ENCODE results near the gene ARHGAP42. TPM values are rescaled to one million over a fixed set of nuclear protein-coding genes. Genes with fewer than 3 reads are reported as not detected.

ARHGAP42 gene
- total RNA-seq, 6 experiments from 2014 or later: 1.1 to 3.1 (median 2.3) TPM

DNA sequence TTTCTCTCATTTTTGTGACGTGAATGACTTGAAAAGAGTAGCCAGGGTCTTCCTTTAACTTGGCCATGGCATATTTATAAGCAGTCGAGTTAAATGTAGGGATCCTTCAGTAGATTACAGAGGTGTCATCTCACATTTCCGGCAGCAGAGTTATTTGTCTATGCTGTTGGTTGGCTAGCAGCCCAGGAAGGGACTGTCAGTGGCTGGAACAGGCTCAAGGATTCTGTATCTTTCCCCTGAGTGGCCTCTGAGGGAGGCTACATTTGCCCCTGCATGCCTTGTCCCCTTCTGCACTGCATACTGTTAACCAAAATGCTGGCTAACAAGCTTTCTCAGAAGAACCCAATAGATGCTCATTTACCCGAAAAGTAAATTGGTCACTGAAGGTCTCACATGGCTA lies 254.9 kb downstream of the ARHGAP42 start:
- DNase-seq: peak; percentile 5
- Mint-ChIP-seq H3K4me3 (no peak overlapping the region), H3K27ac (no peak overlapping the region), H3K9me3 (no peaks in the 10 kb centered on the region), H3K27me3 (ENCODE audit: insufficient read depth) (no peaks in the 10 kb centered on the region), H3K36me3 (ENCODE audit: low read depth) (no peaks in the 10 kb centered on the region), H3K4me1 (ENCODE audit: low read depth) (peaks cover 5% of the 10 kb centered on the region; the same call in 1 of the 2 replicates)
- TF ChIP-seq, protein P1, sequence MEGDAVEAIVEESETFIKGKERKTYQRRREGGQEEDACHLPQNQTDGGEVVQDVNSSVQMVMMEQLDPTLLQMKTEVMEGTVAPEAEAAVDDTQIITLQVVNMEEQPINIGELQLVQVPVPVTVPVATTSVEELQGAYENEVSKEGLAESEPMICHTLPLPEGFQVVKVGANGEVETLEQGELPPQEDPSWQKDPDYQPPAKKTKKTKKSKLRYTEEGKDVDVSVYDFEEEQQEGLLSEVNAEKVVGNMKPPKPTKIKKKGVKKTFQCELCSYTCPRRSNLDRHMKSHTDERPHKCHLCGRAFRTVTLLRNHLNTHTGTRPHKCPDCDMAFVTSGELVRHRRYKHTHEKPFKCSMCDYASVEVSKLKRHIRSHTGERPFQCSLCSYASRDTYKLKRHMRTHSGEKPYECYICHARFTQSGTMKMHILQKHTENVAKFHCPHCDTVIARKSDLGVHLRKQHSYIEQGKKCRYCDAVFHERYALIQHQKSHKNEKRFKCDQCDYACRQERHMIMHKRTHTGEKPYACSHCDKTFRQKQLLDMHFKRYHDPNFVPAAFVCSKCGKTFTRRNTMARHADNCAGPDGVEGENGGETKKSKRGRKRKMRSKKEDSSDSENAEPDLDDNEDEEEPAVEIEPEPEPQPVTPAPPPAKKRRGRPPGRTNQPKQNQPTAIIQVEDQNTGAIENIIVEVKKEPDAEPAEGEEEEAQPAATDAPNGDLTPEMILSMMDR (IDR thresholded peaks at IDR 0.05): no peak

DNA sequence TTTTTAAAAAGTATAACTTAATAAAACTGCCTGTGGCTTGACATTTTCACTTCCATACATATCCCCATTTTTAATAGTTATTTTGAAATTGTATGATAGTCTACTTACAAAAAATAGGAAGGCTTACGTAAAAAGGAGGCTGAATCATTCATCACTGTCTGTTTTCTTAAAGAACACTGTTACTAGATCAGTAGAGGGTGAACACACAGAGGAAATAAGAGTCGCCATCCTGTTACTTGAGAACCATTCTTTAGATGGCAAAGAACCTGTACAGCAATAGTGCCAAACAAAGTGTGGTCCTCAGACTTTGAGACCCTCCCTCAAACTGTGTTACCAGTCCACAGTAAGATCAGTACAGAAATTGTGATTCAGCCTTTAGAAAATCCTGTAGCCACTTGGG lies 261.8 kb downstream of the ARHGAP42 start:
- TF ChIP-seq, protein P1 (IDR thresholded peaks at IDR 0.05): no peak
- no peak for DNase-seq
- Mint-ChIP-seq H3K36me3 (ENCODE audit: low read depth) (no peaks in the 10 kb centered on the region), H3K9me3 (no peaks in the 10 kb centered on the region), H3K27me3 (ENCODE audit: insufficient read depth) (no peaks in the 10 kb centered on the region), H3K4me1 (ENCODE audit: low read depth) (no peaks in the 10 kb centered on the region), H3K4me3 (no peak overlapping the region), H3K27ac (no peak overlapping the region)

DNA sequence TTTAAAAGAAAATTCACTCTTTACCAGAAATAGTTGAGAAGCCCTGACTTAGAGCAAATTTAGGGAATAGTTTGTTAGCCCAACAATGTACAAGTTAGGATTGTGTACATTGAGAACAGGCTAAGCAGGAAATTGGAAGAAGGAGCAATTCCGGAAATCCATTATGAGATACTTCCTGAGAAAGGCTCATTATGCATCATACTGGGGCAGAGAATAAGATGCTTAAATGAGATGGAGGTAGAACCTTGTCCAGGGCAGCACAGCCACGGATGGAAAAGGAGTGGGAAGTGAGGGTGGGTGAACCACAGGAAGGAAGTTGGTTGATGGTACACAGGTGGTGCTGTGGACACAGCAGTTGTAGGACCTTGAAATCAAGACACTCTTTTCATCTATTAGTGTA lies 262.4 kb downstream of the ARHGAP42 start:
- no peaks in the 10 kb centered on the region for H3K27me3 Mint-ChIP-seq (ENCODE audit: insufficient read depth)
- H3K4me3 Mint-ChIP-seq: no peak overlapping the region
- TF ChIP-seq, protein P1 (IDR thresholded peaks at IDR 0.05): no peak
- no peaks in the 10 kb centered on the region for H3K36me3 Mint-ChIP-seq (ENCODE audit: low read depth)
- H3K9me3 Mint-ChIP-seq: no peaks in the 10 kb centered on the region
- H3K4me1 Mint-ChIP-seq (ENCODE audit: low read depth): no peaks in the 10 kb centered on the region
- DNase-seq: no peak
- no peak overlapping the region for H3K27ac Mint-ChIP-seq

DNA sequence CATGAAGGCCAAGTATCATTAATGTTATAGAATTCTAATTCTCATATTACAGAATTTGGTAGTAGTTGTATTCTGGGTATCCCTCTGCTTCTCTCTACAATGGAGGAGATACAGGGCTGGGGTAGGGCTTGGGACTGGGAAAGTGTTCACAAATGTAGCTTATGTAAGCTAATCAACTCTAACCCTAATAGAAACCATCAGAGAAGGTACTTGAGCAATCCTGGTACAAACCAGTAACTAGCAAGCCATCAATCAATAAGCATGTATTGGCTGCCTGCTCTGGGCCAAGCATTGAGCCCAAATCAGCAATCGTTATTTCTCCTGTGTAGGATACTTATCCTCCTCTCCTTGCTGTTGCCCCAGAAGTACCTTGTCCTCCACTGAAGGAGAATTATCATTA lies 268.2 kb downstream of the ARHGAP42 start:
- H3K4me3 Mint-ChIP-seq: no peak overlapping the region

DNA sequence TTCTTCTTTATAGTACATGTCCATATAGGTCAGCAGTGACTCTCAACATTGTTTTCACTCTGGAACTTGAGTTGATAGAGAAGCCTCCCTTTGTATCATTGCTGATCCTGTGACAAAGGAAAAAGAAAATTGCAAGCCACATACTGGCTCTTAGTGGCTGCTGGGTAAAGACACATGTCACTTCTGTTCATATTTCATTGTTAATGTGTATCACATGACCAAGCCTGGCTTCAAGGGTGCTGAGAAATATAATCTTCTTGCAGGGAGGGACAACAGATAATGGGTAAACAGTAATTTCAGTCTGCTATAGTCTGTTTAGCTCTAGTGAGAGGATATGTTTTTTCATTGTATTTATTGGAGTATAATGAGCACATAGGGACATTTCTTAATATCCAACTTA lies 269.3 kb downstream of the ARHGAP42 start:
- no peaks in the 10 kb centered on the region for H3K4me1 Mint-ChIP-seq (ENCODE audit: low read depth)
- no peaks in the 10 kb centered on the region for H3K36me3 Mint-ChIP-seq (ENCODE audit: low read depth)
- TF ChIP-seq, protein P1 (IDR thresholded peaks at IDR 0.05): no peak
- H3K27me3 Mint-ChIP-seq (ENCODE audit: insufficient read depth): no peaks in the 10 kb centered on the region; the same call in 1 of the 2 replicates
- DNase-seq: no peak
- no peak overlapping the region for H3K27ac Mint-ChIP-seq
- no peaks in the 10 kb centered on the region for H3K9me3 Mint-ChIP-seq
- no peak overlapping the region for H3K4me3 Mint-ChIP-seq

More for the DNA sequence above, 268.2 kb downstream of the ARHGAP42 start:
- DNase-seq: no peak
- Mint-ChIP-seq H3K27ac (no peak overlapping the region), H3K9me3 (no peaks in the 10 kb centered on the region), H3K36me3 (ENCODE audit: low read depth) (no peaks in the 10 kb centered on the region), H3K4me1 (ENCODE audit: low read depth) (no peaks in the 10 kb centered on the region), H3K27me3 (ENCODE audit: insufficient read depth) (no peaks in the 10 kb centered on the region; the same call in 1 of the 2 replicates)
- TF ChIP-seq, protein P1 (IDR thresholded peaks at IDR 0.05): no peak

DNA sequence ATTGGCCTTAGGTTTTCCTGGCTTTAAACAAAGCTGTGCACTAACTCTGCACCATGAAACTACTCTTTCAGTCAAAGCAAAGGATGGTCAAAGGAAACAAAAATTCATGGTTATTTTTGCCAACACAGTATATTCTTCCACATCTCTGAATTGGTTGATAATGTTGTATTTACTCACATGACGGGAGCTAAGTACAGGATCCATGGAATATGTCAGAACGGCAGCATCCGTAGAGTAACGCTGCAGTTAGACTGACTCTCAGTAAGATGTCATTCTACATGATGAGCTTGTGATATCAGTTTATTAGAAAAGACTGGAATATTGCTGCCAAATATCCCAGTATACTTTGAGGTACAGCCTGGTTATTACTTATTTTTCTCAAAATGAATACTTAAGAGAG lies 270.4 kb downstream of the ARHGAP42 start:
- Mint-ChIP-seq H3K4me1 (ENCODE audit: low read depth) (no peaks in the 10 kb centered on the region), H3K9me3 (no peaks in the 10 kb centered on the region), H3K4me3 (no peak overlapping the region), H3K27ac (no peak overlapping the region), H3K36me3 (ENCODE audit: low read depth) (no peaks in the 10 kb centered on the region), H3K27me3 (ENCODE audit: insufficient read depth) (no peaks in the 10 kb centered on the region; the same call in 1 of the 2 replicates)
- DNase-seq: no peak
- TF ChIP-seq, protein P1 (IDR thresholded peaks at IDR 0.05): no peak

Data from HFFc6 (cell line).